ENCODE measurements around the gene CAPN5. TPM values are rescaled to one million over a fixed set of nuclear protein-coding genes. Genes with fewer than 3 reads are reported as not detected.

CAPN5 gene
- total and polyA plus RNA-seq, 2 donors from 2014 or later = 20.0 to 36.0 TPM

DNA sequence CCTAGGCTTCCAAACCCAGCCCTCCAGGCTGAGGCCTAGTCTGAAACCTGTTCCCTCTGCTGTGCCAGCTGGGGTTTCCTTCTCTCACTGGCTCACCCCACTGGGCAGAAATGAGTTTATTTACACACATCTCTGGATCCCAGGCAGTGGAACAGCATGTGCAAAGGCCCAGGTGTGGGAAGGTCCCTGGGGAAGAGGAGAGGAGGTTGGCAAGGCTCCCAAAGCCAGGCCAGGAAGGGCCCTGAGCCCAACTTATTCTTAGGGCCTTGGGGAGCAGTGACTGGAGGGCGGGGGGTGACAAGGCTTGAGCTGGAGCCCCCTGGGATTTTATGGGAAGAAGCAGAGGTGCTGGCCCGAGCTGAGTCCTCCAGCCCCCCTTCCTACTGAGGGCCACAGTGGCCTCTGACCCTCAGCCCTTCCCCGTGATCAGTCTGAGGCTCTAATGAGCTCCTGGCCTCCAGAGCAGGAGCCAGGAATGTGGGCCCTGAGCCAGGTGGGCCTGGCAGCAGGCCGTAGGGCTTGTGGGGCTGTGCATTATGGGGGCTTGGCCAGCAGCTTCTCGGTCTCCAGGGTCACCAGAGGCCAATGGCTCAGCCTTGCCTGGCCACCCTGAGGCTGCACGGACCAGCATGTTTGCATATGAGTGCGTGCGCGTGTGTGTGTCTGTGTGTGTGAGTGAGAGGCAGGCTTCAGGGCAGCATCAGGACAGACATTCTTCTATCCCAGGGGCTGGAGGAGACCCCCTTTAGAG, 64.2 kb downstream of the CAPN5 start:
- Histone ChIP-seq H3K9ac (ENCODE audit: low read length in 3 of 3) (peak overlapping the region in 1 of 3 donors; percentile 31), H3K9me3 (ENCODE audit: control insufficient read depth in 2 of 3, insufficient read depth in 1 of 3, low read length in 3 of 3) (no peaks in the 10 kb centered on the region), H3K27ac (ENCODE audit: low read depth in 2 of 2, low read length in 2 of 2) (peak overlapping the region; percentile 69 to 76), H3K36me3 (ENCODE audit: control insufficient read depth in 2 of 3, insufficient read depth in 3 of 3, low read length in 3 of 3) (no peaks in the 10 kb centered on the region), H3K4me1 (ENCODE audit: control insufficient read depth in 2 of 3, insufficient read depth in 2 of 3, low read depth in 1 of 3, low read length in 3 of 3) (peaks cover 0 to 26% (median 20%) of the 10 kb centered on the region in 3 donors), H3K27me3 (ENCODE audit: control insufficient read depth, insufficient read depth, low read length) (no peaks in the 10 kb centered on the region), H3K4me3 (ENCODE audit: low read length in 3 of 3) (no peak overlapping the region)
- FAIRE-seq (no peak), DNase-seq (peak in 2 of 5 donors; percentile 49 to 84)
- intact Hi-C loops (cut with DNase I) = no loop called here
- TF ChIP-seq, protein P1, sequence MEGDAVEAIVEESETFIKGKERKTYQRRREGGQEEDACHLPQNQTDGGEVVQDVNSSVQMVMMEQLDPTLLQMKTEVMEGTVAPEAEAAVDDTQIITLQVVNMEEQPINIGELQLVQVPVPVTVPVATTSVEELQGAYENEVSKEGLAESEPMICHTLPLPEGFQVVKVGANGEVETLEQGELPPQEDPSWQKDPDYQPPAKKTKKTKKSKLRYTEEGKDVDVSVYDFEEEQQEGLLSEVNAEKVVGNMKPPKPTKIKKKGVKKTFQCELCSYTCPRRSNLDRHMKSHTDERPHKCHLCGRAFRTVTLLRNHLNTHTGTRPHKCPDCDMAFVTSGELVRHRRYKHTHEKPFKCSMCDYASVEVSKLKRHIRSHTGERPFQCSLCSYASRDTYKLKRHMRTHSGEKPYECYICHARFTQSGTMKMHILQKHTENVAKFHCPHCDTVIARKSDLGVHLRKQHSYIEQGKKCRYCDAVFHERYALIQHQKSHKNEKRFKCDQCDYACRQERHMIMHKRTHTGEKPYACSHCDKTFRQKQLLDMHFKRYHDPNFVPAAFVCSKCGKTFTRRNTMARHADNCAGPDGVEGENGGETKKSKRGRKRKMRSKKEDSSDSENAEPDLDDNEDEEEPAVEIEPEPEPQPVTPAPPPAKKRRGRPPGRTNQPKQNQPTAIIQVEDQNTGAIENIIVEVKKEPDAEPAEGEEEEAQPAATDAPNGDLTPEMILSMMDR (IDR thresholded peaks at IDR 0.05; ENCODE audit: borderline replicate concordance, extremely low read depth, insufficient read depth) = no peak

DNA sequence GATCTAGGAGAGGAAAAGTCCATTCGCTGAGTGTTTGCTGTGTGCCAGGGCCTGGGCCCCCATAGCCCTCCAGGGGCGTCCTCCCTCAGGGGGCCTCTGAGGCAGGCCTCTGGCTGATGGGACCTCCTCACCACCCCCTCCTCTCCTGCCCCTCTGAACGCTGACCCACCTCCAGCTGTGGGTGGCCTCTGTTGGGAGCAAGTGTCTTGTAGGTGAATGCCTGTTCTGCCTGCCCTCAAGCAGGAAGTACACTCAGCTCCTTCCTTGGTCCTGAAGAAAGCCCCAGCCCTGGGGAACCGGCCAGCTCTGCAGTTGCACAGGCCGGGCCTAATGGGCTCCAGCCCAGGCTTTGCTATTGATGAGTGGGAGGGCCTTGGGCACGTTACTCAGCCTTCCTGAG, 64.8 kb downstream of the CAPN5 start:
- Histone ChIP-seq H3K4me3 (ENCODE audit: low read length in 3 of 3) (no peak overlapping the region), H3K9ac (ENCODE audit: low read length in 3 of 3) (no peak overlapping the region), H3K36me3 (ENCODE audit: control insufficient read depth in 2 of 3, insufficient read depth in 3 of 3, low read length in 3 of 3) (no peaks in the 10 kb centered on the region), H3K27ac (ENCODE audit: low read depth in 2 of 2, low read length in 2 of 2) (peak overlapping the region; percentile 61 to 69), H3K4me1 (ENCODE audit: control insufficient read depth in 2 of 3, insufficient read depth in 2 of 3, low read depth in 1 of 3, low read length in 3 of 3) (peaks cover 0 to 26% (median 20%) of the 10 kb centered on the region in 3 donors), H3K27me3 (ENCODE audit: control insufficient read depth, insufficient read depth, low read length) (peaks cover 2% of the 10 kb centered on the region), H3K9me3 (ENCODE audit: control insufficient read depth in 2 of 3, insufficient read depth in 1 of 3, low read length in 3 of 3) (no peaks in the 10 kb centered on the region)
- peak in 1 of 5 donors; percentile 52 for DNase-seq
- intact Hi-C loops (cut with DNase I) = no loop called here
- no peak for FAIRE-seq
- TF ChIP-seq, protein P1 (IDR thresholded peaks at IDR 0.05; ENCODE audit: borderline replicate concordance, extremely low read depth, insufficient read depth) = no peak

DNA sequence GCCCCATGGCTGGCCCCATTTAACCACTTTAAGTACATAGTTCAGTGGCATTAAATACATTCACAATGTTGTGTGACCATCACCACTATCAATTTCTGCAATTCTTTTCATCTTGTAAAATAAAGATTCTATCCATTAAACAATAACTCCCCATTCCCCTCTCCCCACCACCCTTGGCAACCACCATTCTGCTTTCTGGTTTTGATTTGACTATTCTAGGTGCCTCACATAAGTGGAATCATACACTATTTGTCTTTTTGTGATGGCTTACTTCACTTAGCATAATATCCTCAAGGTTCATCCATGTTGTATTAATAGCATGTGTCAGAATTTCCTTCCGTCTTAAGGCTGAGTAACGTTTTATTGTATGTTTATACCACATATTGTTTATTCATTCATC, 68.3 kb downstream of the CAPN5 start:
- FAIRE-seq (no peak), DNase-seq (no peak)
- Histone ChIP-seq H3K27me3 (ENCODE audit: control insufficient read depth, insufficient read depth, low read length) (peaks cover 6% of the 10 kb centered on the region), H3K4me1 (ENCODE audit: control insufficient read depth in 2 of 3, insufficient read depth in 2 of 3, low read depth in 1 of 3, low read length in 3 of 3) (peaks cover 0 to 14% (median 14%) of the 10 kb centered on the region in 3 donors), H3K36me3 (ENCODE audit: control insufficient read depth in 2 of 3, insufficient read depth in 3 of 3, low read length in 3 of 3) (no peaks in the 10 kb centered on the region), H3K4me3 (ENCODE audit: low read length in 3 of 3) (no peak overlapping the region), H3K27ac (ENCODE audit: low read depth in 2 of 2, low read length in 2 of 2) (no peak overlapping the region), H3K9me3 (ENCODE audit: control insufficient read depth in 2 of 3, insufficient read depth in 1 of 3, low read length in 3 of 3) (no peaks in the 10 kb centered on the region), H3K9ac (ENCODE audit: low read length in 3 of 3) (no peak overlapping the region)
- intact Hi-C loops (cut with DNase I) = no loop called here
- TF ChIP-seq, protein P1 (IDR thresholded peaks at IDR 0.05; ENCODE audit: borderline replicate concordance, extremely low read depth, insufficient read depth) = no peak

Measured in kidney (tissue), 14 donors.